ENCODE data around the gene IGSF21. TPM values are rescaled to one million over a fixed set of nuclear protein-coding genes. Genes with fewer than 3 reads are reported as not detected.

Gene IGSF21
- total RNA-seq, 4 donors from 2014 or later, result 0.11 to 2.6 (median 0.69) TPM

- Histone ChIP-seq H3K4me3 (replicated peaks in 1 of 3) (no peak overlapping the region), H3K27ac (no peak overlapping the region), H3K27me3 (no peaks in the 10 kb centered on the region), H3K36me3 (no peaks in the 10 kb centered on the region), H3K4me1 (peaks cover 0 to 2% of the 10 kb centered on the region in 2 donors), H3K9me3 (no peaks in the 10 kb centered on the region)
- WGBS, 2 donors, result 84 to 85% methylated on average over 1 of the region's 1 CpG
- intact Hi-C loops (cut with DNase I), result no loop called here
- TF ChIP-seq, protein P1, sequence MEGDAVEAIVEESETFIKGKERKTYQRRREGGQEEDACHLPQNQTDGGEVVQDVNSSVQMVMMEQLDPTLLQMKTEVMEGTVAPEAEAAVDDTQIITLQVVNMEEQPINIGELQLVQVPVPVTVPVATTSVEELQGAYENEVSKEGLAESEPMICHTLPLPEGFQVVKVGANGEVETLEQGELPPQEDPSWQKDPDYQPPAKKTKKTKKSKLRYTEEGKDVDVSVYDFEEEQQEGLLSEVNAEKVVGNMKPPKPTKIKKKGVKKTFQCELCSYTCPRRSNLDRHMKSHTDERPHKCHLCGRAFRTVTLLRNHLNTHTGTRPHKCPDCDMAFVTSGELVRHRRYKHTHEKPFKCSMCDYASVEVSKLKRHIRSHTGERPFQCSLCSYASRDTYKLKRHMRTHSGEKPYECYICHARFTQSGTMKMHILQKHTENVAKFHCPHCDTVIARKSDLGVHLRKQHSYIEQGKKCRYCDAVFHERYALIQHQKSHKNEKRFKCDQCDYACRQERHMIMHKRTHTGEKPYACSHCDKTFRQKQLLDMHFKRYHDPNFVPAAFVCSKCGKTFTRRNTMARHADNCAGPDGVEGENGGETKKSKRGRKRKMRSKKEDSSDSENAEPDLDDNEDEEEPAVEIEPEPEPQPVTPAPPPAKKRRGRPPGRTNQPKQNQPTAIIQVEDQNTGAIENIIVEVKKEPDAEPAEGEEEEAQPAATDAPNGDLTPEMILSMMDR (IDR thresholded peaks at IDR 0.05), result no peak
- no peak for TF ChIP-seq POLR2A (IDR thresholded peaks at IDR 0.05)
- DNase-seq, result no peak
Measured at GRCh38 chr1:18315449-18315848, 207.9 kb downstream of the IGSF21 start.

GRCh38 chr1:18316764-18317163, 209.2 kb downstream of the IGSF21 start:
- H3K4me3 ChIP-seq (replicated peaks in 1 of 3), result no peak overlapping the region
- WGBS, 2 donors, result 59 to 79% methylated on average over 3 of the region's 3 CpGs
- no peaks in the 10 kb centered on the region for H3K9me3 ChIP-seq
- H3K4me1 ChIP-seq, result peaks cover 0 to 4% of the 10 kb centered on the region in 2 donors
- no peaks in the 10 kb centered on the region for H3K36me3 ChIP-seq
- intact Hi-C loops (cut with DNase I), result no loop called here
- TF ChIP-seq POLR2A (IDR thresholded peaks at IDR 0.05), result no peak
- TF ChIP-seq, protein P1 (IDR thresholded peaks at IDR 0.05), result no peak
- H3K27me3 ChIP-seq, result no peaks in the 10 kb centered on the region
- no peak for DNase-seq
- H3K27ac ChIP-seq, result no peak overlapping the region

GRCh38 chr1:18319099-18319498, 211.5 kb downstream of the IGSF21 start:
- H3K27ac ChIP-seq, result no peak overlapping the region
- intact Hi-C loops (cut with DNase I), result no loop called here

DNA sequence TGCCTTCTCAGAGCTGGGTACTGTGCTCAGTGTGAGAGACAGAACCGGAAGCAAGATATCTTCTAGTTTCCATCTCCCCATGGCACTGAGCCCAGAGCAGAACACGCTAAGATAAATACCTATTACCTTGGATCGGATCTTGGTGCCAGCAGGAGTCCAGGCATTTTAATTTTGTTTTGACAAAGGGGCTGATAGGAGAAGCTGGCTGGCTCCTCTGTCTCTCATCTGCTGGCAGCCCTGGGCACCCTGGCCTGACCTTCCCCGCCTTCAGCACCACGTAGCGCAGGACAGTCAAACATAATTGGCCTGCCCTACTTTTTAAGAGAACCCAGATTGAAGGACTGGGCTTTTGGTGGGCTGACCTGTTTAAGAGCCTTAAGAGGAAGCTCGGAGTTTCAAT, 212.5 kb downstream of the IGSF21 start:
- Histone ChIP-seq H3K27me3 (no peaks in the 10 kb centered on the region), H3K4me3 (replicated peaks in 1 of 3) (no peak overlapping the region), H3K27ac (no peak overlapping the region), H3K36me3 (no peaks in the 10 kb centered on the region), H3K4me1 (peaks cover 0 to 4% of the 10 kb centered on the region in 2 donors), H3K9me3 (no peaks in the 10 kb centered on the region)
- WGBS, 2 donors, result 35 to 43% methylated on average over 7 of the region's 7 CpGs
- intact Hi-C loops (cut with DNase I), result no loop called here
- DNase-seq, result peak; percentile 38 to 44
- no peak for TF ChIP-seq POLR2A (IDR thresholded peaks at IDR 0.05)
- TF ChIP-seq, protein P1 (IDR thresholded peaks at IDR 0.05), result no peak

More at GRCh38 chr1:18319099-18319498, 211.5 kb downstream of the IGSF21 start:
- Histone ChIP-seq H3K27me3 (no peaks in the 10 kb centered on the region), H3K36me3 (no peaks in the 10 kb centered on the region), H3K4me3 (replicated peaks in 1 of 3) (no peak overlapping the region), H3K9me3 (no peaks in the 10 kb centered on the region), H3K4me1 (peaks cover 0 to 4% of the 10 kb centered on the region in 2 donors)
- DNase-seq, result no peak
- TF ChIP-seq, protein P1 (IDR thresholded peaks at IDR 0.05), result no peak
- TF ChIP-seq POLR2A (IDR thresholded peaks at IDR 0.05), result no peak

GRCh38 chr1:18322368-18323032, 214.9 kb downstream of the IGSF21 start:
- 62 to 67% methylated on average over 20 of the region's 20 CpGs for WGBS, 2 donors
- Histone ChIP-seq H3K27ac (no peak overlapping the region), H3K4me3 (replicated peaks in 1 of 3) (no peak overlapping the region), H3K9me3 (no peaks in the 10 kb centered on the region), H3K27me3 (no peaks in the 10 kb centered on the region), H3K36me3 (no peaks in the 10 kb centered on the region), H3K4me1 (peaks cover 0 to 4% of the 10 kb centered on the region in 2 donors)
- intact Hi-C loops (cut with DNase I), result no loop called here
- TF ChIP-seq, protein P1 (IDR thresholded peaks at IDR 0.05), result peak in 1 of 6 experiments; percentile 7
- TF ChIP-seq POLR2A (IDR thresholded peaks at IDR 0.05), result no peak
- DNase-seq, result no peak

Data from thyroid gland (tissue), 4 donors.